ENCODE data around the gene LMNB1. TPM values are rescaled to one million over a fixed set of nuclear protein-coding genes. Genes with fewer than 3 reads are reported as not detected.
"Not testable (repeated sequence)": the region's sequence is repeated elsewhere in the genome, so short reads cannot be mapped to it uniquely, and the experiment has no call there.

Gene LMNB1
- total and polyA plus RNA-seq, 12 donors, result 0.78 to 14.7 (median 1.4) TPM

DNA sequence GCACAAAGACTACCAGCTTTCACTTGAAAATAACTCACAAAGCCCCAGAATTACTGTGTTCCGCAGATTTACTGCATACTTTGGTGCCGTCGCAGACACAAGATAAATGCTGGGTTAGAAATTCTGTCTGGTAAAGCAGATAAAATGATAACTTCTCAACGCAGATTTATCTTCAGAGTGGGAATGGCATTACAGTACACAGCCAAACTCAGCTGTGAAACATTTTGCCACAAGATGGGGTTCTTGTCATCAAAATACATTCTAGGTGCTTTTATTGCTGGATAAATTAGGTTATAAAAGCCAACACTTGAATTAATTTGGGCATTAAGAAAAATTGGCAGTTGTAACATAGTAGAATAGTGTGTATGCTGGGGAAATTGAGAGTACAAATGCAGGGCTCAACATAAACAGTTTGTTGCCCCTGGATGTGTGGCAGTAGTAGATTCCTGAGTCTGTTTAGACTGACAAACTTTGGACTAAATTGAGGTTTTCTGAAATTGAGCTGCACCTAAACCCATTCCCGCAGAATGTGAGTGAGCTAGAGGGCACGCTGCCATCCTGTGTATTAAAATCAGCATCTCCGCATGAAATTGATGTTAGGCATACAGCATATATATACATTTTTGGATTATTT is 61.1 kb downstream of the LMNB1 start:
- 71 to 74% methylated on average over 7 of the region's 7 CpGs for WGBS, 2 donors

DNA sequence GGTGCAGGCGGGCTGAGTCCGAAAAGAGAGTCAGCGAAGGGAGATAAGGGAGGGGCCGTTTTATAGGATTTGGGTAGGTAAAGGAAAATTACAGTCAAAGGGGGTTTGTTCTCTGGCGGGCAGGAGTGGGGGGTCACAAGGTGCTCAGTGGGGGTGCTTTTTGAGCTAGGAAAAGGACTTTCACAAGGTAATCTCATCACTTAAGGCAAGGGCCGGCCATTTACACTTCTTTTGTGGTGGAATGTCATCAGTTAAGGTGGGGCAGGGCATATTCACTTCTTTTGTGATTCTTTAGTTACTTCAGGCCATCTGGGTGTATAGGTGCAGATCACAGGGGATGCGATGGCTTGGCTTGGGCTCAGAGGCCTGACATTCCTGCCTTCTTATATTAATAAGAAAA is 62.5 kb downstream of the LMNB1 start:
- not testable (repeated sequence) for ATAC-seq, DNase-seq, H3K9me3 ChIP-seq, H3K27ac ChIP-seq, H3K4me1 ChIP-seq, H3K4me3 ChIP-seq, H3K27me3 ChIP-seq
- 87% methylated on average over 7 of the region's 7 CpGs for WGBS, 2 donors
- intact Hi-C loops (cut with DNase I), result loop anchor here in 9 of 10 donors (5.0 to 10.0 kb wide), 9 partner anchors 203 to 655 kb away; no protein-coding TSS in a partner anchor
- H3K36me3 ChIP-seq, result peaks cover 0 to 48% (median 0%) of the 10 kb centered on the region in 9 donors

More for the DNA sequence above, 61.1 kb downstream of the LMNB1 start:
- intact Hi-C loops (cut with DNase I), result loop anchor here (1.0 to 10.0 kb wide), 10 partner anchors 204 to 657 kb away; no protein-coding TSS in a partner anchor
- H3K27me3 ChIP-seq, result no peaks in the 10 kb centered on the region
- ATAC-seq (peak in 5 of 8 donors; percentile 50 to 55 (median 53)), DNase-seq (no peak)
- no peaks in the 10 kb centered on the region for H3K9me3 ChIP-seq
- TF ChIP-seq, protein P1, sequence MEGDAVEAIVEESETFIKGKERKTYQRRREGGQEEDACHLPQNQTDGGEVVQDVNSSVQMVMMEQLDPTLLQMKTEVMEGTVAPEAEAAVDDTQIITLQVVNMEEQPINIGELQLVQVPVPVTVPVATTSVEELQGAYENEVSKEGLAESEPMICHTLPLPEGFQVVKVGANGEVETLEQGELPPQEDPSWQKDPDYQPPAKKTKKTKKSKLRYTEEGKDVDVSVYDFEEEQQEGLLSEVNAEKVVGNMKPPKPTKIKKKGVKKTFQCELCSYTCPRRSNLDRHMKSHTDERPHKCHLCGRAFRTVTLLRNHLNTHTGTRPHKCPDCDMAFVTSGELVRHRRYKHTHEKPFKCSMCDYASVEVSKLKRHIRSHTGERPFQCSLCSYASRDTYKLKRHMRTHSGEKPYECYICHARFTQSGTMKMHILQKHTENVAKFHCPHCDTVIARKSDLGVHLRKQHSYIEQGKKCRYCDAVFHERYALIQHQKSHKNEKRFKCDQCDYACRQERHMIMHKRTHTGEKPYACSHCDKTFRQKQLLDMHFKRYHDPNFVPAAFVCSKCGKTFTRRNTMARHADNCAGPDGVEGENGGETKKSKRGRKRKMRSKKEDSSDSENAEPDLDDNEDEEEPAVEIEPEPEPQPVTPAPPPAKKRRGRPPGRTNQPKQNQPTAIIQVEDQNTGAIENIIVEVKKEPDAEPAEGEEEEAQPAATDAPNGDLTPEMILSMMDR (IDR thresholded peaks at IDR 0.05), result peak in 8 of 9 donors; percentile 17 to 74 (median 64)
- H3K27ac ChIP-seq, result no peak overlapping the region
- no peaks in the 10 kb centered on the region for H3K4me1 ChIP-seq
- H3K4me3 ChIP-seq, result no peak overlapping the region
- peaks cover 0 to 62% (median 0%) of the 10 kb centered on the region in 9 donors for H3K36me3 ChIP-seq

DNA sequence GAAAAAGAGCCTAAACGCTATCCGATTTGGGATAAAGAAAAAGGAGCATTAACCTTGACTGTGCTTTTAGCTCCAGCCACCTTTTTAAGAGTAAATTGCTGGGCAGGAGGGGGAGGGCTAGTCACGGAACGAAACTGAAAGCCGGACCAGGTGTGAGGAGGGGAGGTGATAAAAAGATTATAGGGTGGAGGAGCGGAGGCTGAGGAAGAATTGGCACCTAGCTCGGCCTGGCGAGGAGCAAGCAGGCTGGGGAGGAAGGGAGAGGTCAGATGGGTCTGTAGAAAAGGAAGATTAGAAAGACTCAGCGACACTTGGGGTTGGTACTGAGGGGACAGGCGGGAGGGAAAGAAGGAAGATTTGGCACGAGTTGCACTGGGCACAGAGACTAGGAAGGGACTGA is 66.4 kb downstream of the LMNB1 start:
- H3K9me3 ChIP-seq; H3K27me3 ChIP-seq; ATAC-seq; H3K4me3 ChIP-seq; H3K27ac ChIP-seq; intact Hi-C loops (cut with DNase I); DNase-seq; H3K36me3 ChIP-seq: not testable (repeated sequence)
- H3K4me1 ChIP-seq, result peaks cover 0 to 30% (median 26%) of the 10 kb centered on the region in 9 donors
- 75 to 85% methylated on average over 11 of the region's 11 CpGs for WGBS, 2 donors

DNA sequence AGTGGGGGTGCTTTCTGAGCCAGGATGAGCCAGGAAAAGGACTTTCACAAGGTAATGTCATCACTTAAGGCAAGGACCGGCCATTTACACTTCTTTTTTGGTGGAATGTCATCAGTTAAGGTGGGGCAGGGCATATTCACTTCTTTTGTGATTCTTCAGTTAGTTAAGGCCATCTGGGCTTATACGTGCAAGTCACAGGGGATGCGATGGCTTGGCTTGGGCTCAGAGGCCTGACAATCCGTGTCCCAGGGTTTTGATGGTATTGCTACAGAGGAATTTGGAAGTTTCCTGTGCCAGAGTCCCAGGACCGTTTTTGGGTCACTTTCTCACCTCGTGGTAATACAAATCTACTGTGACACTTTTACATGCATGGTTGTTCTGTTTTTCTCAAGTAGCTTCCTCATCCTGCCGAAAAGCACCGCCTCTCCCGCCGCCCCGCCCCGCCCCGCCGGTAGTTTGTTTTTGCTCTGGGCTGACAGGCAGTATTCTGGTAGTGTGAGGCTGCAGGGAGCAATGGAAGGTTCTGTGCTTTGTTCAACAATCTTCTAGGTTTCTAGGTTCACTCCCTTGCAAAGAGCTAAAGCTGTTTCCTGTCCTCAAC is 68.6 kb downstream of the LMNB1 start:
- intact Hi-C loops (cut with DNase I), result loop anchor here in 2 of 10 donors (5.0 kb wide), 2 partner anchors 187 to 192 kb away; partner anchors contain the start of gene MARCHF3 (in 1 of the 2)
- Histone ChIP-seq H3K27ac (peak overlapping the region in 1 of 10 donors; percentile 59), H3K4me1 (peaks cover 2 to 49% (median 33%) of the 10 kb centered on the region in 9 donors), H3K4me3 (peak overlapping the region in 3 of 10 donors; percentile 5 to 32 (median 11))
- WGBS, 2 donors, result 31 to 36% methylated on average over 14 of the region's 14 CpGs
- DNase-seq (peak in 1 of 2 donors; percentile 47), ATAC-seq (peak in 7 of 8 donors; percentile 57 to 80 (median 67))
- not testable (repeated sequence) for H3K27me3 ChIP-seq, H3K9me3 ChIP-seq, H3K36me3 ChIP-seq

DNA sequence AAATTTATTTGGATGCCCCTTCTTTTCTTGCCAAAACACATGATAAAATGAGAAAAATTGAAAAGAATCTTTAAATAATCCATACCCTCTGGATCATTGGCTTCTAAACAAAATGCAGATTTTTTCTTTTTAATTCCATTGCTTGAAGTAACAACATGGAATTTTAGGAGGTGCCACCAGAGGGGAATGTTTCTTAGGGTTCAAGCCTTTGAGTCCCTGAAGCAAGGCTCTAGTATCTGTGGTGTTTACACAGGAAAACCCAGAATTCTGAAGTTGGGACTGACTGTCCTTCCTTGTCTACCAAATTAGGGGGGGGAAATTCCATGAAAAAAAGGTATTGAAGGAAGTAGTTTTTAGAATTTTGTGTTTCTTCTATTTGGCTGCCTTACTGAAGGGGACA is 69.4 kb downstream of the LMNB1 start:
- Histone ChIP-seq H3K36me3 (no peaks in the 10 kb centered on the region), H3K9me3 (no peaks in the 10 kb centered on the region), H3K27me3 (no peaks in the 10 kb centered on the region), H3K27ac (peak overlapping the region in 3 of 10 donors; percentile 14 to 70 (median 59)), H3K4me3 (no peak overlapping the region), H3K4me1 (peaks cover 2 to 57% (median 39%) of the 10 kb centered on the region in 9 donors)
- ATAC-seq, result peak in 2 of 8 donors; percentile 41 to 48
- intact Hi-C loops (cut with DNase I), result loop anchor here in 2 of 10 donors (5.0 kb wide), 2 partner anchors 186 to 191 kb away; partner anchors contain the start of gene MARCHF3 (in 1 of the 2)
- DNase-seq, result no peak
- TF ChIP-seq, protein P1 (IDR thresholded peaks at IDR 0.05), result peak in 4 of 9 donors; percentile 20 to 31 (median 28)
